Activated CD8-positive, alpha-beta T cell treated with anti-CD3 and anti-CD28 coated beads, Interleukin-2, amount 10 ng/mL, durations not matched to agents 7 days and 5 days (primary cell): ENCODE measurements around the gene H2AZ1. TPM values are rescaled to one million over a fixed set of nuclear protein-coding genes. Genes with fewer than 3 reads are reported as not detected.

Source experiments
- total RNA-seq, 2 experiments: library from RNA; stranded (reverse); gene quantifications; one replicate each; pipeline ENCODE4 v1.2.3, GENCODE V29; 2021

Gene H2AZ1
- total RNA-seq, 2 experiments from 2014 or later: 603 to 643 TPM

Other genes with a start within 250 kb of the H2AZ1 start
- 10 to 100 TPM; 16.7 to 17.5 TPM for gene DAPP1, start 133.4 kb downstream of the H2AZ1 start, total RNA-seq
- 10 to 100 TPM; 26.8 to 28.8 TPM for gene LAMTOR3, start 55.8 kb downstream of the H2AZ1 start, total RNA-seq
- 10 to 100 TPM; 52.7 to 54.6 TPM for gene DNAJB14, start 3.7 kb downstream of the H2AZ1 start, total RNA-seq
- not detected for gene DDIT4L, start 240.2 kb upstream of the H2AZ1 start, total RNA-seq